HUDEP-2 (cell line): ENCODE results near the gene BNIP3.

Source experiments
- DNase-seq, 76 experiments: peaks; one replicate each; lab custom pipeline; 2025; ENCODE audit not compliant: unreplicated experiment in 76 of 76; lab: John Stamatoyannopoulos, UW

BNIP3 gene, protein sequence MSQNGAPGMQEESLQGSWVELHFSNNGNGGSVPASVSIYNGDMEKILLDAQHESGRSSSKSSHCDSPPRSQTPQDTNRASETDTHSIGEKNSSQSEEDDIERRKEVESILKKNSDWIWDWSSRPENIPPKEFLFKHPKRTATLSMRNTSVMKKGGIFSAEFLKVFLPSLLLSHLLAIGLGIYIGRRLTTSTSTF

DNA sequence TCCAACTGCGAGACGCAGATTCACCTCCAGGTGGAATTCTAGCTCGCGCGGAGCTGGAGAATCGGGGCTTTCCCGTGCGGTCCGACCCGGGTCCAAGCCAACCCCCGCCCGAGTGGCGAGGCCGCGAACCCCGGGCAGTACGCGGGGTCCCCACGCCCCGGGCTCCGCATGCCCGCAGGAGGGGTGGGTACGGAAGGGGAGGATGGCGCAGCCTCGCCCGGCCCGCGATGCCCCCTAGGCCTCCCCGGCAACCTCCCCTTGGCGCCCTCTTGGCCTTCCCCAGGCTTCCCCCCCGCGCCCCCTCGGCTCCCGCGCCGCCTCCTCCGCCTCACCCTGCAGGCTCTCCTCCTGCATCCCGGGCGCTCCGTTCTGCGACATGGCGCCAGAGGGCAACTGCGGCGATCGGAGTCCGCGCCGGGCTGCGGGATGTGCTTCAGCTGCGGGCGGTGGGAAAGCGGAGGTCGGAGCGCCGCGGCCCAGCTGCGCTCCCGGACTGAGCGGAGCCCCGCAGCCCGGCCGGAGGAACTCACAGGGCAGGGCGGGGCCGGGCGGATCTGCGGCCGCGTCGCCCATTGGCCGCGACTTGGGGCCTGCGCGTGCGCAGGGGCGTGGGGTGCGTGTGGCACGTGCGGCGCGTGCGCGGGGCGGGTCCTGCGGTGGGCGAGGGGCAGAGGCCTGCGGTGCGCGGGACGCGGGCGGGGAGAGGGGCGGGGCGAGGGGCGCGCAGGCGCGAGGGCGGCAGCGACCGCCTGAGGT lies at the start of gene BNIP3:
TSS of gene BNIP3 (minus strand) at position 495 of the 756 bp plus-strand sequence. CDS start at position 378, 117 bp downstream.
- peak in 75 of 76 experiments; percentile 24 to 96 (median 87) for DNase-seq

DNA sequence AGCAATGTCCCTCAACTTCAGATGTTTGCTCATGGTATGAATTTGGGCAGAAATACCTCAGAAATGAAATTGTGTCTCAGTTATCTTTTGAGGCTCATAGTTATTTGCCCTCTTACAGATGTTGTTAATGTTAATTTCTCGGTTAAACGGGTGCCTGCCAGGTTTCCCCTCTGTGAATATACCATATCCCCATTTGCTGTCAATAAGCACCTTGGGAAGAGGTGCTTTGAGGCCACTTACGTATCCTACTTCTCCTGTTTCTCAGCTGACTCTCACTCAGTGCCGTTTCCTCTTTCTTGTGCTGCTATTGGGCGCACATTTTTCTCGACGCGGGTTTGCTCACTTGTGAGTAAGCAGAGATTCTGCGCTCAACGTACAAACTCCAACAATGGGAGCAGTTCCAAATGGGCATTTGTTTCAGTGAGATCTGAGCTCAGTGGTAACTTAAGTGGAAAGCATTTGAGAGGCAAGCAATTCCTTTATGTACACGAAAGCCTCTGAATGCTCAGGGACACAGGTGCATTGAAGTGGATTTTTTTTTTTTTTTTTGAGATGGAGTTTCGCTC lies 49.3 kb upstream of the BNIP3 start:
- DNase-seq = no peak

DNA sequence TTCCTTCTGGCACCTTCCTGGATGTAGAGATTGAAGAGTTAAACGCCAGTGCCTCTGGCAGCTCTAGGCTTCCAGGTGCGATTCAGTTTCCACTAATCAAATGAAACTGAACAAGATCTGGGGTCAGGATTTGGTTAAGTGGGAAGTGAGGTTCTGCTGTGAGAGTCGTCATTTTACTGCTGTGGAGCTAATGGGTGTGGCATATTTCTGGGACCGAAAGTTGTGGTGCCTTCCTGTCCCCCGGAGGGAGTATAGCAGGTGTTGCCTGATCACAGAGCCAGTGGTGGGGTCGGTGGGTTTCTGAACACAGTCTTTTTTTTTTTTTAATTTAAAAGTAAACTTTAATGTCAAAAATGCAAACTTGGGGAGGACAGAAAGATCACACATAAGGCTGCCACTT lies 47.0 kb upstream of the BNIP3 start:
- no peak for DNase-seq

DNA sequence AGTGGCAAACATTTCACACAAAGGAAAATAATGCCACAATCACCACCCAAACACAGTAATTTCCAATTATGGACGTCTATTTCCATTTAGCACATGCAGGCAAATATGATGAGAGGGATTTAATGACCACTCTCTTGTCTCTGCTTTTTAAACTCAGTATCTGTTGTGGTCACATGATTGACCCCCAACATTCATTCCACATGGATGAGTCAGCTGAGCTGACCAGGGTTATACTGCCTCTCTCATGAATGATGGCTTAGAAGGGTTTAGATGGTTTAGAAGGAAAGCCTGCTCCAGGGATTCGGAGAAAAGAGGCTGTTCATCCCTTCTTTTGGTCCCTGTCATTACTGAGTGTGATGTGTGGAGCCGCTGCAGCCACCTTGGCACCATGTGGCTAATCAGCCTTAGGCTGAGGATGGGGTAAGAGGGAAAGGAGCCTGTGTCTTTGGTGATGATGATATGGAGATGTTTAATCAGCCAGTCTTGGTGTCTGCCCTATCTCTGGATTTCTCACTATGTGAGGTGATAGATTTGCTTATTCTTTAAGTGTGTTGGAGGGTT lies 45.8 kb upstream of the BNIP3 start:
- DNase-seq = no peak

DNA sequence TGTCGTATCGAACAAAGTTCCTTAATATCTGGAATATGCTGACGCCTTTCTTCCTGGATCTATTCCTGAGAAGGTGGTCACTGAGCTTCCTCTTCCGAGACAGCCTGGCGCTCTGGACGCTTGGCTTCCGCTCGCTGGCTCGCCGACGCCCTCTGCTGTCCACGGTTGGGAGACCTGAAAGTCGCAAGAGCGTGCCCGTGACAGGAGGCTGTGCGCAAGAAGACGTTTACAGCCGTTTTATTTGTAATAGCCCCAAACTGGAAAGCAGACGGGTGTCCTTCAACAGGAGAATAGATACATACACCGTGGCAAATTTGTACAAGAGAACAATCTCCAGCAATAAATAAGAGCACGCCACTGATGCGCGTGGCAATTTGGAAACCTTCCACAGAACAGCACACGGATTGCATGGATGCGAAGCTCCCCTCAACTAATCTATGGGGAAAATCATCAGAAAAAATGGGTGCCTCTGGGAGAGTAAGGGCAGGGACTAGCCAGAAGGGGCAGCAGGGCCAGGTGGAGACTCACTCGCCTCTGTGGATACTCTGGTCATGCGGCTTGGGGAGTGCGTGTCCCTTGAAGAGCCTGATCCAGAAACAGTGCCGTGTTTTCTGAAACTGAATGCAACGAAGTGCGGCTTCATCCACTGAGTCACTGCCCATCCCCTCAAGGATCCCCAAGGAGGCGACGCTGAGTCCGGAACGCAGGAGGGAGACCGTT lies 41.5 kb upstream of the BNIP3 start:
- peak in 59 of 76 experiments; percentile 5 to 73 (median 47) for DNase-seq

DNA sequence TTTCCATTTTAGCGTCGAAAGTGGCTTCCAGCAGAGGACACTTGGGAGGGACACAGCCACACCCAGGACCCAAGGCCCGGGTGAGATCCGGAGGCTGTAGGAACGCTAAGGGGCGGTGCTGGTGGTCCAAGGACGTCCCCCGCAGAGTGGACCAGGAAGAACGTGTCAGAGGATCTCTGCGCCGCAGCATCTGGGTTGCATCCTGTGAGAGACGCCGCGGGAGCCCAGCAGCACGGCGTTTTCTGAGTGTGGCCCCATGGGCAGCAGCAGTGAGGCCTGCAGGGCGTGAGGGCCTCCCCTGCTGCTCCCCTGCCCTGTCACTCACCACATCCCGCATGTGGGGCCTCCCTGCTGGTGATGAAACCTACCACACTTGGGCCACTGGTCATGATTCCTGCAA lies 40.5 kb upstream of the BNIP3 start:
- no peak for DNase-seq

DNA sequence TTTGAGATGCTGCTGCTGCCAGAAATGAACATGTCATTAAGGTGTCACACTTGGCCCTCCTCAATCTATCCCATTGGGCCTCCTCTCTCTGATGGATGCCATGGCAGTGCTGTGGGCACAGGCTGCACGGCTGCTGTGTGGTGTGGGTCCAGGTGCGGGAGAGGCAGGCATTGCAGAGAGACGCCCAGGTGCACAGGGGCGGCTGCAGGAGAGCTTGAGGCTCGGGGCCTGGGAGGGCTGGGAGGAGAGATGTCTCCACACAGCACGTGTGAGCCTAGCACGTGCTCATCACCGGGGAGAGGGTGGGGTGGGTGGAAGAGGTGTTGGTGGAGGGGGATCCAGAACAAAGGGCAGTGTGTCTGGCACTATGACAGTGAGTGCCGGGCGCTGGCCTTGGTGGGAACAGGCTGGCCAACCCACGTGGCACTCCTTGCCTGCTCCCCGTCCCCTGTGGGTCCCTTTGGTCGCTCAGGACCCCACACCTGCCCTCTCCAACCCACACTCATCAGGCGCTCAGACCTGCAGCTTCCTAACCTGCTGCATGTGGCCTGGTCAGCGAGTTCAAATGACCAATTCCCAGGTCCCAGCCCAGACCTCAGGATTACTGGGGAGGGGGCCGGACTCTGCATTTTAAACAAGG lies 39.9 kb upstream of the BNIP3 start:
- no peak for DNase-seq

DNA sequence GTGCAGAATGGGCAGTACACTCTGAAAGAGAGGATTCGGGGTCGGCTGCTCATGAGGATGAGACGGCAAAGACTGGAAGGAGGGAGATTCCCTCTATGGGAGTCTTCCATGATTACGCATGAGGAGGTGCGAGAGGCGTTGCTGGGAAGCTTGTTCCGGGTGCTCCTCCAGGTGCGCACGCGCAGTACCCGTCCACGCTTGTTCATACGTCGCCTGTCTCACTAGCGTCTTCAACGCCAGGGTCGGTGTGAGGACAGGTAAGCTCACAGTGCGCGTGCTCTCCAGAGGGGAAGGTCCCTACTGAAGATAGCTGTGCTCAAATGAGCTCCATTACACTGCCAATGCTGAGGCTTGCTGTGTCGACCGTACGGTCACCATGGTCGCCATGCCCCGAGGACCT lies 39.3 kb upstream of the BNIP3 start:
- DNase-seq = no peak

DNA sequence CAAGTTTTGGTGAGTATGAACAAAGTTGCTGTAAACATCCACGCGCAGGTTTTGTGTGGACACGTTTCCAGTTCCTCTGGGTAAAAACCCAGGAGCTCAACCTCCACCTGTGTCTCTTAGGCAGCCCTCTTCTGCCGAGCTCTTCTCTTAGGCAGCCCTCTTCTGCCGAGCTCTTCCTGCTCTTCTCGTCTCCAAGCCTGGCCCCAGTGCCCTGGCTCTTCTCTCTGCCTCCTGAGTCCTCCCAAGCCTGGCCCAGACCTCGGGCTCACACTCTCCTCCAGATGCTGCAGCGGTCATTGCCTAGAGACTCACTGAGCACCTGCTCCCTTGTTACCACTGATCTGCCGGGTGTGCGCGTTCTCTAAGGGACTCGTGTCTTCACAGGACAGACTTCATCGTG lies 38.7 kb upstream of the BNIP3 start:
- DNase-seq = no peak

DNA sequence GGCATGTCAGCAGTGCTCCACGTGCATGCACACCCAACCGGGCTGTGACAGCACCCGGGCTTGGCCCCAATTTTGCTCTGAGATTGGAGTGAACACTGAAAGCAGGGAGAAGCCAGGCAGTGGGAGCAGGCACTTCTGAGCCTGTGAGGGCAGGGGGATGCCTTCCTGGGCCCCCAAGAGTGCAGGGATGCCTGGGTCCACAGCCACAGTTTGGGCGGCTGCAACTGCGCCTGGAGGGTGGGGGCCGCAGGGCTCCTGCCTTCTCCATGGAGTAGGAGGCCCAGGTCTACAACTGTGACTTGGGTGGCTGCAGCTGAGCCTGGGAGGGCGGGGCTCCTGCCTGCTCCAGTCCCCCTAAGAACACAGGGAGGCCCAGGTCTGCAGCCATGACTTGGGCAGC lies 37.6 kb upstream of the BNIP3 start:
- DNase-seq = no peak

DNA sequence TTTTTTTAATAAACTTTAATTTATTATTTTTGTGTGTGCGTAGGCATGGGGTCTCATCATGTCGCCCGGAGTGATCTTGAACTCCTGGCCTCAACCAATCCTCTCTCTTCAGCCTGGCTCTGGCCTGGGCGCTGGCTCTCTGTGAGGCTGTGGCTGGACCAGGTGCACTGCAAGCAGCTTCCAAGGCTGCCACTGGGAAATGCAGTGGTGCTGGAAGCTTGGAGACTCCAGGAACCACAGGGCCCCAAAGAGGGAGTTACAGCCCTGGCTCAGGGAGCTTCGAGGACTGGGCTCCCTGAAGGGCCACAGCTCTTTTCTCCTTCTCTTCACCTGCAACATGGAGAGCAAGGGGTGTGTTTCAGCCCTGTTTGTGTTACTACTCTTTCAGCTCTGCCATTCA lies 36.7 kb upstream of the BNIP3 start:
- no peak for DNase-seq

DNA sequence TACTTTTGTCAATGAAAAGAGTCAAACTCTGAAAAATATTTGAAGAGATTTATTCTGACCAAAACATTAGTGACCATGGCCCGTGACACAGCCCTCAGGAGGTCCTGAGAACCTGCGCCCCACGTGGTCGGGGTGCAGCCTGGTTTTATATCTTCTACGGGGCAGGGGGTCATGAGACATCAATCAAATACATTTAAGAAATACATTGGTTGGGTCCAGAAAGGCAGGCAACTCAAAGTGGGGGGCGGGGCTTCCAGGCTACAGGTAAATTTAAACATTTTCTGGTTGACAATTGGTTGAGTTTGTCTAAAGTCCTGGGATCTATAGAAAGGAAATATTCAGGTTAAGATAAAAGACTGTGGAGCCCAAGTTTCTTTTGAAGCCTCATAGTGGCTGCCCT lies 34.8 kb upstream of the BNIP3 start:
- DNase-seq = no peak

DNA sequence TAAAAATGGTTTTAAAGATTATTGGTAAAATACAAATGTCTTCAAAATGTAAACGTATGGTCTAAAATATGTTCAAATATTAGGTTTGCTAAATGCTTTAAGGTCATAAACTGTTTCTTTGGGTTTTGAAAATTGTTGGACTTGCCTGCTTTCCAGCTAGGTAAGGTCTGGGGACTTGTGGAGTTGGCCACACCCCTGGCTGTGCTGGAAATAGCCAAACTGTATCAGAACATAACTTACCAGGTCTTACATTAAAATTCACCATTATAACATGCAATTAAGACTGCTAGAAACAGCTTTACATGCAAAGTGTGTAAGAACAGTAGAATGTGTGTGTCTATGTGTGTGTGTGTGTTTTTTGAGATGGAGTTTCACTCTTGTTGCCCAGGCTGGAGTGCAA lies 29.7 kb upstream of the BNIP3 start:
- no peak for DNase-seq

DNA sequence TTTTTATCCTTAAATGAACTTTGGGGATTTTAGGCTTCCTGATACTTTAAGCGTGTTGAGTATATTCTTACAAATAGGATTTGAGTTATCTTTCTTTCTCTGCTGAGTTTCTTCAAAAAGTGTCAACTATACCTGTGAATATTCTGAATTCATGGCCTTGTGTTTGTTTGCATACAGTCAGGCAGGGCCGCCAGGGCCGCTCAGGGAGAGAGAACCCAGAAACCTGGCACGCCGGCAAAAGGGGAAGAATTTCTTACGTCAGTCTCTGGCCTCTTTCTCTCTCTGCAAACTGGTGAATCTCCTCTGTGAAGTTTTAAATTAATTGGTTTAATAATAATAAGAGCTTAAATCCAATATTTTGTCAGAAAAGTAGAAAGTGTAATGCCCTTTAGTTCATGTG lies 29.3 kb upstream of the BNIP3 start:
- no peak for DNase-seq

DNA sequence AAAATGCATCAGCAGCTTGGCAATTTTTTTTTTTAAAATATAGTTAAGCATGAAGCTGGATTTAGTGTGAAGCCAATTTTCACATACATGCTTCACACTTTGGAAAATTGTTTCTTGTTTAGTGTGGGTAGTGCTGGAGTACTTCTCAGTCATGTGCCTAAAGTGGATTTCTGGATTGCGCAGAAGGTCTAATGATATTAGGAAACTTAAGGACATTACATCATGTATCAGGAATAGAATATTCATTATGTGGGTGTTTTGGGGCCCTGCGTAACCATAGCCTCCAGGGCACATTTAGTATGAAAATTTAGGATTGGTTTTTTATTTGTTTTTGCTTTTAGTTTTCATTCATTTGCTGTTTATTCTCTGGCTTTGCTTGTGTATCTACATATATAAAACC lies 28.8 kb upstream of the BNIP3 start:
- DNase-seq = no peak

DNA sequence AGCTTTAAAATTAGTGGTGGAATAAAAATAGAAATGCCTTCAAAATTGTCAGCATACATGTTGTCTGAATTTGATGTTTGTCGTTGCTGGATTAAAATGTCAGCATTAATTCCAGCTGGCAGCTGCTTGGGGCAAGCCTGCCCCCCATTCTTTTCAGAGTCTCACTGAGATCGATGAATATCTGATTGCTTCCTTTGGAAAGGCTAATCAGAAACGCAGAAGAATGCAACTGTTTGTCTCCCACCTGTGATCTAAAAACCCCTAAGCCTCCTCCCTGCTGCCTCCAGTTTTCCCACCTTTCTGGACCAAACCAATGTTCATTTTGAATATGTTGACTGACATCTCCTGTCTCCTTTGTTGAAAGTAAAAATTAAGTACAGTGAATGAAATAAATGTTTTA lies 27.9 kb upstream of the BNIP3 start:
- DNase-seq = no peak

DNA sequence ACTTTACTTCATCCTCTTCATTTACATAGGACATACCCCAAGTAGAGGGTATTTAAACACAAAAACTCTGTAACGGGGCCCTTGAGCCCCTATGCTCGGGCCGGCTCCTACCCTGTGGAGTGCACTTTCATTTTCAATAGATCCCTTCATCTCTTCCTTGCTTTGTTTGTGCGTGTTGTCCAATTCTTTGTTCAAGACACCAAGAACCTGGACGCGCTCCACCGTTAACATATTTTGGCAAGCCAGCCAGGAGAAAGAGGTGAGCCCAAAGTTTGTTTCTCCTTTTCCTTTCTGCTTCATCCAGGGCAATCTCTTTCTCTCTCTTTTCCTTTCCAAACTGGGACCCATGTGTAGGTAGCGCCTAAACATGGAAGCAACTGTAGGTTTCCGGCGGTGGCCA lies 26.0 kb upstream of the BNIP3 start:
- DNase-seq = no peak

DNA sequence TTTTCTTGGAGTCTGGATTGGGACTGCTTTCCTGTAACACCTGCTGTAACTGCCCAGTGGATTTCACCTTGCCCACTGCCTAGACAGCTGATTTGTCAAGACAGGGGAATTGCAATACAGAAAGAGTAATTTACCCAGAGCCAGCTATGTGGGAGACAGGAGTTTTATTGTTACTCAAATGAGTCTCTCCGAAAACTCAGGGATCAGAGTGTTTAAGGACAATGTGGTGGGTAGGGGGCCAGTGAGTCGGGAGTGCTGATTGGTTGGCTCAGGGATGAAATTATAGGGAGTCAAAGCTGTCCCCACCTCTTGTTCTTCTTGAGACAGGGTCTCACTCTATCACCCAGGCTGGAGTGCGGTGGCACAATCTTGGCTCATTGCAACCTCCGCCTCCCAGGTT lies 25.2 kb upstream of the BNIP3 start:
- DNase-seq = no peak

DNA sequence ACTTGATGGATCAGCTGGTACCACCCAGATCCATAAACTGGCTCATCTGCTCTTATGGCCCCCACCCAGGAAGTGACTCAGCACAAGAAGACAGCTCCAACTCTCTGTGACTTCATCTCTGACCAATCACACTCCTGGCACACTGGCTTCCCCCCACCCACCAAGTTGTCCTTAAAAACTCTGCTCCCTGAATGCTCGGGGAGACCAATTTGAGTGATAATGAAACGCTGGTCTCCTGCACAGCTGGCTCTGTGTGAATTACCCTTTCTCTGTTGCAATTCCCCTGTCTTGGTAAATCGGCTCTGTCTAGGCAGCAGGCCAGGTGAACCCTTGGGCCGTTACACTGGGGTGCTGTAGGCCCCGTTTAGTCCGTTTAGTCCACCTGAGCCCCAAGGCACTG lies 23.4 kb upstream of the BNIP3 start:
- peak in 7 of 76 experiments; percentile 3 to 24 (median 11) for DNase-seq

DNA sequence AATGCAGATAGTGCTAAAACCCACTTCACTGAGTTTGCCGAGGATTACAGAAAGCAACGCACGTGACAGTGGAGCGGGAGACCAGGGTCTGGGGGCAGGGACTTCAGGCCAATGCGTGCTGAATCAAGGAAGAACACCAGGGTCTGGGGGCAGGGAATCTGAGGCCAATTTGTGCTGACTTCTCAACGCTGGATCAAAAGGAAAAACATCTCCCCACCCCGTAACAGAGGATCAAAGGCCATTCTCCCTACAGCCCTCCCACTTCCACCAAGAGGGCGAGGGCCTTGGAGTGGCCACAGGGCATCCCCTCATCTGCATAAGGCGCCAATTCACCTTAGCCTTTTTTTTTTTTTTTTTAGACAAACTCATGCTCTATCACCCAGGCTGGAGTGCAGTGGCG lies 22.3 kb upstream of the BNIP3 start:
- no peak for DNase-seq
